Erythroblast (primary cell): Measurements from ENCODE around the gene TEX2.

ENCODE experiments used
- GATA1 ChIP-seq: IDR thresholded peaks from 2 replicates; pipeline ENCODE4 v1.6.1; 2011; ENCODE audit warnings: low read depth, mild to moderate bottlenecking, control low read depth, low read length, moderate library complexity
- POLR2A ChIP-seq: IDR thresholded peaks from 2 replicates; pipeline ENCODE4 v1.6.1; 2011; ENCODE audit warnings: mild to moderate bottlenecking, low read length

GRCh38 chr17:64255764-64256163, 7.3 kb downstream of the TEX2 start:
- TF ChIP-seq POLR2A = no peak
- no peak for TF ChIP-seq GATA1
